BJ (cell line): Measurements from ENCODE around the gene LRRC17. TPM values are rescaled to one million over a fixed set of nuclear protein-coding genes. Genes with fewer than 3 reads are reported as not detected.

Experiments used
- CTCF ChIA-PET: fragments of 350-600 bp; formaldehyde crosslinking; extraction: SDS; loops from one replicate; lab custom pipeline; 2021; ENCODE audit warnings: antibody characterized with exemption, inconsistent platforms; lab: Yijun Ruan, JAX
- POLR2A ChIA-PET: fragments of 300-600 bp; sonication (Branson Sonifier 250); formaldehyde crosslinking; extraction: SDS; loops from one replicate; lab custom pipeline; 2021; ENCODE audit warnings: antibody characterized with exemption; lab: Charles Lee
- DNase-seq: peaks from one replicate; pipeline ENCODE4 v3.0.0-alpha.2; 2011; ENCODE audit warnings: low read depth
- H3K27me3 ChIP-seq: 2 replicates; pipeline ENCODE4 v1.6.0; 2011; ENCODE audit warnings: low read length; ENCODE audit not compliant: control insufficient read depth, insufficient read depth
- H3K36me3 ChIP-seq: 2 replicates; pipeline ENCODE4 v1.5.1; 2011; ENCODE audit warnings: low read length; ENCODE audit not compliant: control insufficient read depth, insufficient read depth
- H3K4me3 ChIP-seq: 2 replicates; pipeline ENCODE4 v1.5.1; 2011; ENCODE audit warnings: low read depth, mild to moderate bottlenecking, control low read depth, low read length
- polyA plus RNA-seq: library from polyadenylated mRNA; depleted of rRNA; stranded (reverse); fragments of >200 nt; gene quantifications from 2 replicates; pipeline ENCODE4 v1.2.3, GENCODE V29; 2011
- TF ChIP-seq, protein P1 (sequence below): IDR thresholded peaks from 2 replicates; pipeline ENCODE4 v1.5.1; 2011; ENCODE audit warnings: low read depth, mild to moderate bottlenecking, control low read depth, inconsistent platforms, low read length, moderate library complexity; ENCODE audit not compliant: insufficient read depth

LRRC17 gene
- polyA plus RNA-seq, 1 experiment, result 2.4 TPM

DNA sequence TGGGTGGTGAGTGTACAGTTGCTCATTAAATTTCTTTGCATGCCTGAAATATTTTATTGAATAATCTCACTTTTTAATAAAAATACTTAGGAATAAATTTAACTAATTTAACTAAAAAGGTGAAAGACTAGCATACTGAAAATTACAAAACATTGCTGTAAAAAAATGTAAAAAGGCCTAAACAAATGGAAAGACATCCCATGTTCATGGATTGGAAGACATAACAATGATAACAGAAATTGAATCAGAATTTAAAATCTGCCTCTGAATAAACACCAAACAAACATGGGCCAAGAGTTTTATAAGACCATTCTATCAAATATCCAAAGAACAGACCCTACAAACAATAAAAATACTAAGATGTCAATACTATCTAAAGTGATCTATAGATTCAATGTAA, 66.9 kb downstream of the LRRC17 start:
- Histone ChIP-seq H3K27me3 (no peaks in the 10 kb centered on the region), H3K4me3 (no peak overlapping the region), H3K36me3 (no peaks in the 10 kb centered on the region)
- ChIA-PET CTCF (no interaction called here), POLR2A (no interaction called here)
- TF ChIP-seq, protein P1, sequence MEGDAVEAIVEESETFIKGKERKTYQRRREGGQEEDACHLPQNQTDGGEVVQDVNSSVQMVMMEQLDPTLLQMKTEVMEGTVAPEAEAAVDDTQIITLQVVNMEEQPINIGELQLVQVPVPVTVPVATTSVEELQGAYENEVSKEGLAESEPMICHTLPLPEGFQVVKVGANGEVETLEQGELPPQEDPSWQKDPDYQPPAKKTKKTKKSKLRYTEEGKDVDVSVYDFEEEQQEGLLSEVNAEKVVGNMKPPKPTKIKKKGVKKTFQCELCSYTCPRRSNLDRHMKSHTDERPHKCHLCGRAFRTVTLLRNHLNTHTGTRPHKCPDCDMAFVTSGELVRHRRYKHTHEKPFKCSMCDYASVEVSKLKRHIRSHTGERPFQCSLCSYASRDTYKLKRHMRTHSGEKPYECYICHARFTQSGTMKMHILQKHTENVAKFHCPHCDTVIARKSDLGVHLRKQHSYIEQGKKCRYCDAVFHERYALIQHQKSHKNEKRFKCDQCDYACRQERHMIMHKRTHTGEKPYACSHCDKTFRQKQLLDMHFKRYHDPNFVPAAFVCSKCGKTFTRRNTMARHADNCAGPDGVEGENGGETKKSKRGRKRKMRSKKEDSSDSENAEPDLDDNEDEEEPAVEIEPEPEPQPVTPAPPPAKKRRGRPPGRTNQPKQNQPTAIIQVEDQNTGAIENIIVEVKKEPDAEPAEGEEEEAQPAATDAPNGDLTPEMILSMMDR, result no peak
- DNase-seq, result no peak

- no peaks in the 10 kb centered on the region for H3K36me3 ChIP-seq
- no peaks in the 10 kb centered on the region for H3K27me3 ChIP-seq
- DNase-seq, result no peak
- CTCF ChIA-PET, result no interaction called here
- POLR2A ChIA-PET, result no interaction called here
- no peak overlapping the region for H3K4me3 ChIP-seq
- TF ChIP-seq, protein P1, result no peak
Observed at GRCh38 chr7:102981451-102981850, 68.7 kb downstream of the LRRC17 start.

DNA sequence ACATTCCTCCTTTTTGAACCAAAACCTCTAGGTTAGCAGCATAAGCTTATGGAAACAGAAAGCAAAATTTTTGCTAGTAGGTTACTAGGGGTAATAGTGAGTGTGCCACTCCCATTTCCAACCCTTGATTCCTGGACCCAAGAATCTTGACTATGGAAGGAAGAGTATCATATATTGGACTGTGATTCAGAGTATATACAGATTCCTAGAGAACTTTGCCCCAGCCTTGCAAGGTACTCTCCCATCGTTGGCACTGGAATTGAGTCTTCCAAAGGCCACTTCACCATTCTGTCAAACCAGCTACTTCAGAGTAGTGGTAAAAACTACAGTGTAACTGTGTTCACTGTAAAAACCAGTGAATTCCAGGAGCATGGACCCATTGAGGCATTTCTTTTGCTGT, 69.4 kb downstream of the LRRC17 start:
- POLR2A ChIA-PET, result no interaction called here

DNA sequence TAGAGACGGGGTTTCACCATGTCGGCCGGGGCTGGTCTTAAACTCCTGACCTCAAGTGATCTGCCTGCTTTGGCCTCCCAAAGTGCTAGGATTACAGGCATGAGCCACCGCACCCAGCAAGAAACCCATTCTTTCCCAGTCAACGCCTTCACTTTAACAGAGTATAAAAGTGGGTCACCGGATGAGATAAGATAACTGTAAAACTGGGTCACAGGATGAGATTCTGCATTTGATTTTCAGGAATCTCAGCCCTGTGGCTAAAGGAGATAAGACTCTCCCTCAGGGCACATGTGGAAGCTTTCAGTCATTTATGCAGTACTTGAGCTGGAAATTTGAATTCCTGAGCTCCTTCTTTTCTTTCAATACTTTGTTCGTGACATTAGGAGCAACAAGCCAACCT, 70.8 kb downstream of the LRRC17 start:
- ChIA-PET CTCF (no interaction called here), POLR2A (no interaction called here)
- Histone ChIP-seq H3K27me3 (no peaks in the 10 kb centered on the region), H3K36me3 (no peaks in the 10 kb centered on the region), H3K4me3 (no peak overlapping the region)
- TF ChIP-seq, protein P1, result no peak
- no peak for DNase-seq

More for the DNA sequence above, 69.4 kb downstream of the LRRC17 start:
- H3K4me3 ChIP-seq, result no peak overlapping the region
- no peak for DNase-seq
- H3K36me3 ChIP-seq, result no peaks in the 10 kb centered on the region
- no peaks in the 10 kb centered on the region for H3K27me3 ChIP-seq
- TF ChIP-seq, protein P1, result no peak
- CTCF ChIA-PET, result no interaction called here

DNA sequence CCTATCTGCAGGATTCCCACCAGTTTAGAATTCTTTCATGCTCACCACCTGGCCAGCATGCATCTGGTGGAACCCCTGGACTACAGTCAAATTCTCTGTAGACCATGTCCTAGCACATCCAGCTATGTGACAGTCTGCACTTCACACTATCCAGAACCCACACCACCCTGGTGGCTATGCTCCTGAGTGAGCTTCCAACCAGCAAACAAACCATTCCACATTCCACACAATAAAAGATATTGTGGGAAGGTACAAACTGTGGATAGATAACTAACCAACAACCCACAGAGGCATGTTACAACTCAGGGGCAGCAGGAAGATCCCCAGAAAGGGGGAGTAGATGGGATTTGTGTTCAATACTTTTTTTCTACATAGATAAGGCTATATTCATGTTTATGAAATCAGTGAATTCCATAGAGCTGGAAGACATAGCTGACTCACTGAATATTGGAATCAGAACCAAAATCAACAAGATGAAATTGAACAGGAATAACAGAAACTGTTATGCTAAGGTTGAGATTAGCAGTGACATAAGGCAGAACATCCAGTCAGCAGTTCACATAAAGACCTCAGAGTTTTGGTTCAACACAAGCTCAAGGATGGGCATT, 72.5 kb downstream of the LRRC17 start:
- TF ChIP-seq, protein P1, result no peak
- Histone ChIP-seq H3K27me3 (no peaks in the 10 kb centered on the region), H3K36me3 (no peaks in the 10 kb centered on the region), H3K4me3 (no peak overlapping the region)
- ChIA-PET POLR2A (no interaction called here), CTCF (no interaction called here)
- no peak for DNase-seq
